ENCODE results near the gene SPHK1.

DNA sequence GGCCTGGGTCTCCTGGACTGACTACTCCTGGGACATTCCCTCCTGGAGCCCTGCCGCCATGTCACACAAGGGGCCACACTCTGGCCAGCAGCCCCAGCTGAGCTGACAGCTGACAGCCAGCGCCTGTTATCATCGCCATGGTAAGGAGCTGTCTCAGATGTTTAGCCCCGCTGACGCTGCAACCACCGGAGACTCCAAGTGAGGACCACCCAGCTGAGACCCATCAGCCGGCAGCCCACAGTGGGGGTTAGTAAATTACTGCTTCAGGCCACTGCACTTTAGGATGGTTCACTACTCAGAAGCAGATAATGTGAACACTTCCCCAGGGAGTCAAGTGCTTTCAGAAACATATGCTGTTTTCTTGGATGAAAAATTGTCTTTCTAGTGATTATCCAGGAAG, 14.6 kb upstream of the SPHK1 start:
- TF ChIP-seq POLR2A (IDR thresholded peaks at IDR 0.05; ENCODE audit: low read depth, low read length) (no peak), TAF1 (IDR thresholded peaks at IDR 0.05; ENCODE audit: low read depth, low read length) (no peak), SPI1 (IDR thresholded peaks at IDR 0.05; ENCODE audit: low read depth, low read length) (no peak), POLR2AphosphoS5 (IDR thresholded peaks at IDR 0.05; ENCODE audit: low read depth, low read length) (no peak)
